Endothelial cell (in vitro differentiated cells): ENCODE measurements around the gene IP6K3. TPM values are rescaled to one million over a fixed set of nuclear protein-coding genes. Genes with fewer than 3 reads are reported as not detected.

ENCODE experiments used
- DNase-seq: peaks from one replicate; pipeline ENCODE4 v3.0.0; 2021; ENCODE audit warnings: low spot score
- H3K27ac Mint-ChIP-seq: one replicate; pipeline ENCODE4 v1.8.0; 2021; ENCODE audit warnings: mixed read lengths, inconsistent platforms; ENCODE audit not compliant: unreplicated experiment
- H3K27me3 Mint-ChIP-seq: one replicate; pipeline ENCODE4 v1.8.0; 2021; ENCODE audit warnings: mild to moderate bottlenecking, moderate library complexity, mixed read lengths, inconsistent platforms; ENCODE audit not compliant: unreplicated experiment
- H3K36me3 Mint-ChIP-seq: one replicate; pipeline ENCODE4 v1.8.0; 2021; ENCODE audit warnings: mild to moderate bottlenecking, low read depth, mixed read lengths, inconsistent platforms; ENCODE audit not compliant: unreplicated experiment
- H3K4me1 Mint-ChIP-seq: one replicate; pipeline ENCODE4 v1.8.0; 2021; ENCODE audit warnings: mild to moderate bottlenecking, mixed read lengths, inconsistent platforms; ENCODE audit not compliant: unreplicated experiment
- H3K4me3 Mint-ChIP-seq: one replicate; pipeline ENCODE4 v1.8.0; 2021; ENCODE audit warnings: mild to moderate bottlenecking, mixed read lengths, inconsistent platforms; ENCODE audit not compliant: unreplicated experiment
- H3K9me3 Mint-ChIP-seq: one replicate; pipeline ENCODE4 v1.8.0; 2021; ENCODE audit warnings: mixed read lengths, inconsistent platforms; ENCODE audit not compliant: unreplicated experiment
- total RNA-seq: library from RNA; stranded (reverse); fragmentation: NEBNext Ultra II Directional; extraction: Animal tissue kit (Norgen Biotek cat#: 25700); gene quantifications from one replicate; pipeline ENCODE4 v1.2.1, GENCODE V29; 2021; ENCODE audit not compliant: unreplicated experiment
- TF ChIP-seq, protein P1 (sequence below): fragments of 200-600 bp; sonication (generic); IDR thresholded peaks from one replicate; pipeline ENCODE4 v1.5.0; 2021; ENCODE audit warnings: antibody characterized with exemption; ENCODE audit not compliant: unreplicated experiment

Gene IP6K3
- total RNA-seq, 1 donor from 2014 or later = not detected

DNA sequence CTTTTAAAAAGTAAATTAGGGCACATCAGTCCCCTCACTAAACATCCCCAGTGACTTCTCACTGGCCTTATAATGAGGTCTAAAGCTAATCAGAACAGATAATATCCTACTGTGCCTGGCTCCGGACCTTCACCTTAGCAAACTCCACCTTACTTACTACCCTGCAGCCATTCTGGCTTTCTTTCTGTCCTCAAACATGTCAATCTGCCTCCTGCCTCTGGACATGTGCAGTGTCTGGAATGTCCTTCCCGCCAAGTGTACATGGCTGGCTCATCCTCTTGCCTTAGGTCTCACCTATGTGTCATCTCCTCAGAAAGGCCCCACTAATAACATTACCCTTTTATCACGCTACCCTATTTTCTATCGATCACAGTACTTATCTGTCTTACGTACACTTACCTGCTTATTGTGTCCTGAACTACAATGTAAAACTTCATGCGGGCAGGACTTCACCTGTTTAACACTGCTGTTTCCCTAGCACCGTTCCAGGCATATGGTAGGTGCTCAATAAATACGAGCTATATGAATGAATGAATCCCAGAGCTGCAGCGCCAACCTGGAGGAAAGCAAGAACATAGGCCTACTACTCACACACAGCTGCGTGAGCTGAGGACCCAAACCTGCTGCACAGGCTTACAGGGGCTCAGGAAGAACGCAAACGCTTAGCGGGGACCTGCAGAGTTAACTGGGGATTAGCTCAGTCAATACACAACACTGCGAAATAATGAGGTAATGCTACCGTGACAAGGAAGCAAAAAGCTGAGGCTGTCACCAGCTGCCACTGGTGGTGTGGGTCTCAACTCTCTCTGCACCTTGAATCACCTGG is 36.2 kb downstream of the IP6K3 start:
- H3K27me3 Mint-ChIP-seq = peaks cover 5% of the 10 kb centered on the region
- no peak for DNase-seq
- peak overlapping the region; percentile 58 for H3K27ac Mint-ChIP-seq
- H3K4me1 Mint-ChIP-seq = peaks cover 17% of the 10 kb centered on the region
- TF ChIP-seq, protein P1, sequence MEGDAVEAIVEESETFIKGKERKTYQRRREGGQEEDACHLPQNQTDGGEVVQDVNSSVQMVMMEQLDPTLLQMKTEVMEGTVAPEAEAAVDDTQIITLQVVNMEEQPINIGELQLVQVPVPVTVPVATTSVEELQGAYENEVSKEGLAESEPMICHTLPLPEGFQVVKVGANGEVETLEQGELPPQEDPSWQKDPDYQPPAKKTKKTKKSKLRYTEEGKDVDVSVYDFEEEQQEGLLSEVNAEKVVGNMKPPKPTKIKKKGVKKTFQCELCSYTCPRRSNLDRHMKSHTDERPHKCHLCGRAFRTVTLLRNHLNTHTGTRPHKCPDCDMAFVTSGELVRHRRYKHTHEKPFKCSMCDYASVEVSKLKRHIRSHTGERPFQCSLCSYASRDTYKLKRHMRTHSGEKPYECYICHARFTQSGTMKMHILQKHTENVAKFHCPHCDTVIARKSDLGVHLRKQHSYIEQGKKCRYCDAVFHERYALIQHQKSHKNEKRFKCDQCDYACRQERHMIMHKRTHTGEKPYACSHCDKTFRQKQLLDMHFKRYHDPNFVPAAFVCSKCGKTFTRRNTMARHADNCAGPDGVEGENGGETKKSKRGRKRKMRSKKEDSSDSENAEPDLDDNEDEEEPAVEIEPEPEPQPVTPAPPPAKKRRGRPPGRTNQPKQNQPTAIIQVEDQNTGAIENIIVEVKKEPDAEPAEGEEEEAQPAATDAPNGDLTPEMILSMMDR = no peak
- H3K9me3 Mint-ChIP-seq = no peaks in the 10 kb centered on the region
- H3K36me3 Mint-ChIP-seq = peaks cover 18% of the 10 kb centered on the region
- H3K4me3 Mint-ChIP-seq = peak overlapping the region; percentile 93

DNA sequence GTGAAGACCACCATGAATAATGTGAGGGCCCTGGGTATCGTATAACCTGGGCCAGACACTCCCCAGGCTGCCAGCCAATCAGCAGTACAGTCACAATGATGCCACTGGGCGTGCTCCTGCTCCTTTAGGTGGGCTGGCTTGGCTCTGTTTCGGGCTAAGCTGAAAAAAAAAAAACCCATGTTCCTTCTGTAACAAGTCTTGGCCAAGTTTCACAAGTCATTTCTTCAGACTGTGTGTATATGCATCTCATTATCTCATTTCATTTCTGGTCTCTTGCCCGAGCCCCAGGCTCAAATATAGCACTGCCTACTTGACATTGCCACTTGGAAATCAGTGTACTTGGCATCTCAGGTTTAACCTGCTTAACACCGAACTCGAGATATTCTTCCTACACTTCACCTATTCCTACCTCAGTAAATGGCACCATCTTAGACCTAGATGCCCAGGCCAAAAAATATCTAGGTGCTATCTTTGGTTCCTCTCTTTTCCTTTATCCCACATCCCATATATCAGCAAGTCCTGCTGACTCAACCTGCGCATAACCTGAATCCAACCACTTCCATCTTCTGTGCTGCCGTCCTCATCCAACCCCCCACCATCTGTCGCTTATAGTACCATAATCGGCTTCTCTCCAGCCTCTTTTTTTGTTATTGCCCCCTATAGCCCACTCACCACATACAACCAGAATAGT is 37.0 kb downstream of the IP6K3 start:
- TF ChIP-seq, protein P1 = no peak
- peak overlapping the region; percentile 78 for H3K4me3 Mint-ChIP-seq
- peaks cover 5% of the 10 kb centered on the region for H3K27me3 Mint-ChIP-seq
- H3K9me3 Mint-ChIP-seq = no peaks in the 10 kb centered on the region
- peaks cover 18% of the 10 kb centered on the region for H3K36me3 Mint-ChIP-seq
- no peak overlapping the region for H3K27ac Mint-ChIP-seq
- DNase-seq = no peak
- peaks cover 19% of the 10 kb centered on the region for H3K4me1 Mint-ChIP-seq

DNA sequence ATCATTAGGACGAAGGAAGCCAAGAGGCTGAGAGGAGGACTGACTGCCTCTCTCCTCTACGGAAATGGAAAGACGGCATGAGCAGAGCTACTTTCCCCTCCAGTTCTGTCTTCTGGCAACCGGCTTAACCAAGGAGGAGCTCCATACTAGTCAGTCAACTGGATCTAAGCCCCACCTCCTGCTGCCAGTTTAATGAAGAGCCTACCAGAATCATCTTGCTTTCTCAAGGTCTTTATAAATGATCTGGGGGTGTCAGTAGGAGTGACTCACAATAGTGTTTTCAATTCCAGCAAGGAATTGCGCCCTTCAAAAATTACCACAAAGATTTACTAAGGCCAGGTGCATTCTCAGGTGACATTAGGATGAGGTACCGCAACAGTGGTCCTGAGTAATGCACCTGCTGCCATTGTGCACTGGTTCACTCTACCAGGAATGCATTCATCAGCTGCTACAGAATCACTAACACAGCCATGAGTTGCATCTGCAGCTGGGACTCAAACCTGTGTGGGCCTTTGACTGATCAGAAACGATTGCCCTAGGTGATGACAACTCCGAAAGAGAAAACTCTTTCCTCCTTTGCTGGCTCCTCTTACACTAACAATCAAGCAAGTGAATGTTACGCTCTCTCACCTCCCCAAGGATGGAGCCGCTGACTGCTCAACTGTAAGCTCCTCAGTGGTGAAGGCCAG is 38.0 kb downstream of the IP6K3 start:
- H3K4me3 Mint-ChIP-seq = no peak overlapping the region
- TF ChIP-seq, protein P1 = no peak
- peaks cover 6% of the 10 kb centered on the region for H3K27me3 Mint-ChIP-seq
- no peak overlapping the region for H3K27ac Mint-ChIP-seq
- DNase-seq = no peak
- no peaks in the 10 kb centered on the region for H3K9me3 Mint-ChIP-seq
- peaks cover 28% of the 10 kb centered on the region for H3K36me3 Mint-ChIP-seq
- H3K4me1 Mint-ChIP-seq = peaks cover 26% of the 10 kb centered on the region

DNA sequence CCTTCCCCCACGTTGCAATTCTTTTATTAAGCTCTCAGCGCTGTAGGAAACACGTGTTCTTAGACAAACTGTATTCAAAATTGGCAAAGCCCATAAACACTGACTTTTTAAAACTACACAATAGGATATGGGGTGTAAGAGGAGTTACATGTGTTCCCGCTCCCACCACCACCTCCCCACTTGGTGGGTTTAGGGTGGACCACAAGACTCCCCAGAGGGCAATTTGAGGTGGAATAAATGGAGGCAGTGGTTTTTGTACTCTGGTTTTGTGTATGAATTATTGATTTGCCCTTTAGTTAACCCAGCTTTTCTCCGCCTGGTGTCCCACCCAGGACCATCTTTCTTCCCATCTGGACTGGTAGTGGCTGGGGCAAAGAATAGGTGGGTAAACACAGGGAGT is 38.9 kb downstream of the IP6K3 start:
- peaks cover 6% of the 10 kb centered on the region for H3K27me3 Mint-ChIP-seq
- H3K36me3 Mint-ChIP-seq = peaks cover 33% of the 10 kb centered on the region
- TF ChIP-seq, protein P1 = no peak
- no peak overlapping the region for H3K4me3 Mint-ChIP-seq
- peaks cover 28% of the 10 kb centered on the region for H3K4me1 Mint-ChIP-seq
- H3K27ac Mint-ChIP-seq = no peak overlapping the region
- no peaks in the 10 kb centered on the region for H3K9me3 Mint-ChIP-seq
- no peak for DNase-seq
